Renal cortex interstitium (tissue), 11 donors: ENCODE measurements around the gene SRSF8. TPM values are rescaled to one million over a fixed set of nuclear protein-coding genes. Genes with fewer than 3 reads are reported as not detected.

Experiments
- DNase-seq, 11 donors: peaks; one replicate each; pipeline ENCODE4 v3.0.0-alpha.2; 2013; ENCODE audit warnings: low read depth in 9 of 11, low spot score in 4 of 11; ENCODE audit errors: extremely low read depth in 1 of 11
- polyA plus RNA-seq, 3 donors: library from polyadenylated mRNA; unstranded; fragments of 120-200 nt; gene quantifications; one replicate each; pipeline ENCODE4 v1.2.1, GENCODE V29; 2013; ENCODE audit not compliant: insufficient read length in 3 of 3

SRSF8 gene
- polyA plus RNA-seq, 3 donors = 60.2 to 72.7 (median 60.8) TPM

DNA sequence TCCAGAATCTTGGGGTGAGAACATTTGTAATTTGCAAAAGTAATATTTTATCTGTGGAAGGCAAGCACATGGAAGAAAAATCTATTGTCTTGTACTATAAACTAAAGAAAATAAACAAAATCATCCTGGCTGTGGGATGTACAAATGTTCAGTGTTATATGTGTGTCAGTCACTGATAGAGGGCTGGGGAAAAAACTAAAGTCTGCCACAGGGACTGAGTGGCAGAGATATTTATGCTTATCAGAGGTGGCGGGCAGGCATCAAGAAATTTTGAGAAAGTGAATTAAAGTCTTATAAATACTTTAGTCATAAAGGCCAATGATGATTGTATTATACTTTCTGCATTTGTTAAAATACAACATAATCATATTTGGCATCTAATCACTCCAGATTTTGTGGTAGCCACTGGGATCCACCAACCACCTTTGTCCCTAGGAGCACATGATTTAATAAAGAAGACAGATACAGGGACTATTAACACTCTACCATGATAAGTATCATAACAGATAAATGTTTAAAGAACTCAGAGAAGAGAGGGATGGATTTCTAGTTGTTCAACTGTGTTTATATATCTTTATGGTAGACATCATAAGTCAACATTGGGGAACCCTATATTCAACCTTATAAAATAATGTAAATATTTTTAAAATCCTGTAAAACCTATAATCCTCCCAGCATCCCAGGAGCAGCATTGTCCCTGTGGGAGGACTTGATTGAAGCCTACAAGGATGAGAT is 20.3 kb downstream of the SRSF8 start:
- no peak for DNase-seq

DNA sequence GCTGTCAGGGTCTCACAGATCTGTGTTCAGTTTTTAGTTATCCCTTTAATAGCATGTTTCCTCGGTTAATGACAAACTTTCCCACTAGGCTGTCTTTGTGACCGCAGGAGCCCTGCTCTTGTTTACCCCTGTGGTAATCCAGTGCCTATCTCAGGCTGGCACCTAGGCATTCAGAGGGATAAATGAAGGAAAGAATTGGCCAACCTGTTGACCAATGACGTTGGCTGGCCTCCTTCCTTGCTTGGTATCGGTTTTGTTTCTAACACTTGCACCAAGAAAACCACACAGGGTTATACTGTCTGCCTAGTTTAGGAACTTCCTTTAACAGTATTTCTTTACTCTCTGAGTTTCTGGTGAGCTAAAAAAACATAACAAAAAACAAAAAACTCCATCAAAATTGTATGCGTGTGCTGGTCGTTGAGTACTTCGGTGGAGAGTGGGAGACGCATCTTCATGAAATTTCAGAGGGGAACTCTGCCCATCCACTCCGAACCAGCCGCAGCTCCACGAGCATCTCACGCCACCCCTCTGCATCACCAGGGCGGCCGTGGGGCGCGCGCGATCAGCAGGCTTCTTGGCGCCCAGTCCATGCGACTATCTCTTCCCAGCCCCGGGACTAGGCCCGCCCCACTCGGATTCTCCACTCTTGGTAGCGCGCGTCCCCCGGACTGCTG is 22.4 kb downstream of the SRSF8 start:
- DNase-seq = no peak

GRCh38 chr11:95089620-95090542 is 23.2 kb downstream of the SRSF8 start, which contains the start of gene ENDOD1:
ENDOD1 (plus strand) TSS chr11:95089846; CDS start chr11:95089928, 82 bp downstream.
- DNase-seq = peak in 9 of 11 donors; percentile 60 to 81 (median 75)

- DNase-seq = no peak
These were observed 25.0 kb downstream of the SRSF8 start for GRCh38 chr11:95091663-95092180.

DNA sequence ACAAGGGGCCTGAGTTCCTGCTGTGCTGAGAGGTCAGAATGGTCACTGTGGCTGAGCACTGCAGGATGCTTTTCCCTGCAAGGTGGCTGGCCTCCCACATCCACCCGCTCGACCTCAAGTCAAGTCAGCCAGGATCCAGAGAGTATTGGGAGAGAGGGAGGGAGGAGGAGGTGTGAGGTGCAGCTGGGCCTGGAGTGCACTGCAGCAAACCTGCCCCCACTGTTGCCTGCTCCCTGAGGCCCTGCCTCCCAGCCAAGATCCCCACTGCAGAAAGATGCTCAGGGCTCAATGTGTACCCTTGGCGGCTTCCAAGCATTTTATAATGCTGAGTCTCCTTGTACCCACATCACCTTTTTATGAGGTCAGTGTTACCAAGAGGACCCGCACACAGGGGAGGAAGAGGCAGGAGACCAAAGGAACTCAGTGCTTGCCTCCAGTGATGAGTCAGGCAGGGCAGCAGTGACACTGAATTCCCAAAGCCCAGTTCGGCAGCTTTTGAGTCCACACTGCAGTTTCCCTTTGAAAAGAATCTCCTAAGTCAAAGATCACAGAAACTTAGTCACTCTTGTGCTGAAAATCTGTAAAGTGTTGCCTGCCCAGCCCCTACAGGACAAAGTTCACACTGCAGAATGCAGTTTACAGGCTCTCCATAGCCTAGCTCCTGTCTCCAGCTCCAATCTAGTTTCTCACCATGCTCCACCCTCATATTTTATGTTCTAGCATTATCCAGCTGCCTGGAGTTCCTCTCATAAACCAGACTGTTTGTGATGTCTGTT is 26.0 kb downstream of the SRSF8 start:
- DNase-seq = no peak

DNA sequence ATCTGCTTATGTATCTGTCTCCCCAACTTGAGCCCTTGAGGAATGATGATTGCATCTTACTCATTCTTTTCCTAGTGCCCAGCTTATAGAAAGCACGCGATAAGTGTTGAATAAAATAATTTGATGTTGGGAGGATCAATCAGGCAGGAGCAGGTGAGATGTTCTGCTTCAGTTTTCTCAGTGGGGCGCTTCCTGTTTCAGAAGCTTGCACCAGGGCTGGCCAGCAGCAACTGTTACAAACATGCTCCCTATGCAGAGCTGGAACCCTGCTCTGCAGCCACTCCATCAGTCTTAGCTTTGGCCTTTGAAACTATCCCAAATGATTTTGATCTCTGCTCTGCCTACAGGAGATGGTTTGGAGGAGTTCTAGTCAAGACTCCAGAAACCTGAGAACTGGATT is 26.8 kb downstream of the SRSF8 start:
- DNase-seq = no peak

DNA sequence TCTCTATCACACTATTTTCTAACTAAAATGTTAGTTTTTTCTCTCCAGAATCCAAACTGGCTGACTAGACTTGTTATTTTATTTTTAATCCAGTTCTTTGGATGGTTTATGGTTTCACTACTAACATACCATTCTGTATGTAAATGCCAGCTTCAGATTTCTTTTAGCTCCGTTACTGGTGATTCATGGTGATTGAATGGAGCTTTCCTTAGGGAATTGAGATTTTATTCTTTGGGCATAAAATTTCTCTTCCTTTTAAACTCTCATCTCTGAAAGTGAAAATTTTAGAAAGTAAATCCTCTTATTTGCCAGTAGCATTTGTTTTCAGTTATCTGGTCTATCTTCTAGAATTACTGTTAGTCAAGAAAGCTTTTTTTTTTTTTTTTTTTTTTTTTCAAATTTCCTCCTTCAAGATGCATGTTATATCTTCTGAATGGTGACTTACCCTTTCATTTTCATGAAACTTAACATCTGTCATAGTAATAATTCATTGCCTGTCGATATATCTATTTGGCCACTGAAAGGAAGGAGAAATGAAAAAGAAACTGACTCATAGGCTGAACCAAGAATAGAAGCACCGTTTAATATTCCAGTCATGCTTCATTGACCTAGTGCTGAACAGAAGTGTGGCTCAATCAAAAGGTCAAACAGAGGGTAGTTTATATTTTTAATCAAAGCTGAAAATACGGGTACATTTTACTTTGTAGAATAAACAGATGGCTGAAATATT is 29.3 kb downstream of the SRSF8 start:
- no peak for DNase-seq

DNA sequence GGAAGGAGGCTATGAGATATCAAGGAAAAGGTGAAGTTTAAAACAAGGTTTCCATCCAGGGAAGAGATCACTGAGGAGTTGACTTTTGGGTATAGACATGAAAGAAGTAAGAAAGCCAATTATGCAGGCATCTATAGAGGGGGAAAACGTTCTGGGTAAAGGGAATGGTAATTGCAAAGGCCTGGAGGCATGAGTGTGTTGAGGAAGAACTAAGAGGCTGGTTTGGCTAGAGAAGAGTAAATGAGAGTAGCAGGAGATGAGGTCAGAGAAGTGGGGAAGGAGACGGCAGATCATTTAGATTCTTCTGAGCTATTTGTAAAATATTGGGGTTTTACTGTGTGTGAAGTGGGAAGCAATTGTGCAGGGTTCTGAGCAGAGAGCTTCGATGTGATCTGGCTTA is 30.5 kb downstream of the SRSF8 start:
- DNase-seq = no peak

DNA sequence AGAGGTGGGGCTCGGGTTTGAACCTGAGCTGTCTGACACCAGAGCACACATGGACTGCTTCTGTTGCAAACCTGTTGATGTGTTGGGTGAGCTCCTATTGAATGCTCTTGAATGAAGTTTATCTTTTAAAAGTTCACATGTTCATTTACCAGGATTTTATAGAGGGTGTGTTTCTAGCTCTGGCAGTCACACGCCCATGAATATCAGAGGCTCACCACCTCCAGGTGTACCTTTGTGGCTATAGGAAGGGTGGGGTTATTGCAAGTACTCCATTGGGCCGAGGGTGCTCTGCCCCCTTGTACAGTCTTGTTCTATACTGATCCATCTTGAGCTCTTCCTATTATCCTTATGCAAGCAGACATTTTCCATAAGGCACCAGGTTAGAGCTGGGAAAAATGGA is 32.1 kb downstream of the SRSF8 start:
- no peak for DNase-seq

GRCh38 chr11:95100191-95100648 is 33.5 kb downstream of the SRSF8 start:
- DNase-seq = no peak

DNA sequence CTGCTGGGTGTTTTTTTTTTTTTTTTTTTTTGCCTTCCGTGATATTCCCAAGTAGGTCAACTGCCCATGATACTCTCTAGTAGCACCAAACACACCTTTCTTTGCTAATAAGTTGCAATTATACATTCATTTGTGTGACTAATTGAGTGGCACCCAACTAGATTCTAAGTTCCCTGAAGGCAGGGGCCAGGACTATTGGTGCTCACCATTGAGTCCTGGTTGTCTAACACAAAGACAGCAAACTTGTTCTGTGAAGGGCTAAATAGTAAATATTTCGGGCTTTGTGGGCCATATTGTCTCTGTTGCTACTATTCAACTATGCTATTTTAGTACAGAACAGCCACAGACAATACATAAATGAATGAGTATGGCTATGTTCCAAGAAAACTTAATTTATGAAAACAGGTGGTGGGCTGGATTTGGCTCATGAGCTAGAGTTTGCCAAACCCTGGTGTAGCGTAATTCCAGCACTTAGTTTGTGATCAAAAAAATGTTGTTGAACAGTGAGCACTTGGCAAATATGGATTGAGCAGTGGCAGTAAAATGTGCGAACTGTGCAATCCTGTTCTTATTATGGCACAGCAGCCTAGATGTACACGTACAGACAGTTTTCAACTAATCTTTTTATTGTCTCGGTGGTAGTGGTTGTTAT is 34.3 kb downstream of the SRSF8 start:
- no peak for DNase-seq

DNA sequence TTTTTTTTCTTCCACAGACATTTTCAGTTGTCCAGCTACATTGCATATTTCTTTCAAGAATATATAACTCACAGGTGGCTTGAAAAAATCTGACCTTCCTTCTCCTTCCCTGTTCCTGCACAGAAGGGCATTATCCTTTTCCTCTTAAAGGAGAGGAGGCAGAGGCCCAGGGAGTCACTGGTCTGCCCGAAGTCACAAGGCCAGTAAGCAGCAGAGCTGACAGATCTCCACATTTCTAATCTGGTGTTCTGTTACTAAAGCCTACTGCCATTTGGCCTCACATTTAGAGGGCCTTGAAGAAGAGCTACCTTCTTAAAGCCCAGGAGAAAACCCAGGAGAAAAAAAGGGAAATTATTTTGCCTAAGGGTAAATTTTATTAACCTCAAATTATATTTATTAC is 35.2 kb downstream of the SRSF8 start:
- DNase-seq = no peak

- no peak for DNase-seq
These were observed 36.0 kb downstream of the SRSF8 start for GRCh38 chr11:95102733-95103132.

- no peak for DNase-seq
These were observed 37.0 kb downstream of the SRSF8 start for GRCh38 chr11:95103701-95104100.

- no peak for DNase-seq
These were observed 37.6 kb downstream of the SRSF8 start for GRCh38 chr11:95104121-95104830.

DNA sequence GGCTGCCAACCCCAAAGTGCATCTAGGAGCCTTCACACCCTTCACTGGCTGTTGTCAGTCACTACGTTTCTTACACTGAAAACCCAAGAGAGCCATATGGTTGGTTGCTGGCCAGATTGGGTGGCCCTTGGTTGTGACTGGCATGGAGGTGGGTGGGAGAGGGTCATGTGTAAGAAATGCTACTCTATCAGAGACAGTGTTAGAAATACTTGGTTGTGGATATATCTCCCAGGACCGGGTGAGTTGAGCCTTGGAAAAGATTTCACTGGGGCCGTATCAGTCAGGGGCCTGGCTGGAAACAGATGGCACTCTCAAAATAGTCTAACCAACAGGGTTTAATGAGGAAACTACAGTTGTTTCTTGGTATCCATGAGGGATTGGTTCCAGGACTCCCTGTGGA is 38.1 kb downstream of the SRSF8 start:
- DNase-seq = no peak

DNA sequence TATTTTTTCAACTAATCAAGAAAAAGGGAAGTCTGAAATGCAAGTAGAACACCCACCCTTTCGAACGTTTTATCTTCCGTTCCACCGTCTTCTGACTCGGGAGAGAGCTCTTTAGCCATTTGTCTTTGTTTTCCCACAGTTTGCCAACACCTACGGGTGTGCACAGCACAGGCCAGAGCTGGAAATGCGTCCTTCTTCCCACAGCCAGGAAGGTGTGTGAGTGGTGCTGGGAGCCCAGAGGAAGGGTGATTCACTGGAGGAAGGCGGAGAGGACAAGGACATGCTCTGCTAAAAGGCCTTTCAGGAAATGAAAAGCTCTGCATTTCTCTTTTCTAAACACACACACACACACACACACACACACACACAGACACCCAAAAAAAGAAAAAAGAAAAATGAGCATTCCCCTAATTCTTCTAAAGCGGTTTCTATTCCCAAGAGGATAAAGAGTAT is 41.5 kb downstream of the SRSF8 start:
- DNase-seq = no peak
